ENCODE measurements around the gene ANKRD6.
A peak's percentile ranks its signal among the peaks of the same experiment; 100 is the strongest.
"Not testable (repeated sequence)": the region's sequence is repeated elsewhere in the genome, so short reads cannot be mapped to it uniquely, and the experiment has no call there.

Gene ANKRD6

DNA sequence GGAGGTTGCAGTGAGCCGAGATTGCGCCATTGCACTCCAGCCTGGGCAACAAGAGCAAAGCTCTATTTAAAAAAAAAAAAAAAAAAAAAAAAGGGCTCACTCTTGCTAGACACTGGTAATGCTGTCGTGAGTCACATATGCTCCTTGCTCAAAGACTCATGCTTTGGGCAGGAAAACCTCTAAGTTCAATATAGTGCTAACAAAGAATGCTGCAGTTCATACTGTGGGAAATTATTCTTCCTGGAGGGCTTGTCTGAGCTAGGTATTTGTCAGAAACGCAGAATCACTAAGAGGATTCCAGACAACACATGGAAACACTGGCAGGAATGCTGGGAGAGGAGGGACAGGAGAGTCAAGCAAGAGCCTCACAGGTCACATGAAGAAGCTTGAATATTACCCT, 207.9 kb downstream of the ANKRD6 start:
- no peaks in the 10 kb centered on the region for H3K9me3 ChIP-seq (replicated peaks in 1 of 2; ENCODE audit: control insufficient read depth in 2 of 2, insufficient read depth in 1 of 2, low read depth in 1 of 2, low read length in 2 of 2)

GRCh38 chr6:89641581-89641980, 208.6 kb downstream of the ANKRD6 start:
- H3K36me3 ChIP-seq (replicated peaks in 1 of 2; ENCODE audit: control insufficient read depth in 2 of 2, insufficient read depth in 2 of 2, low read length in 2 of 2) = peaks cover 6 to 66% of the 10 kb centered on the region in 2 donors
- H4K91ac ChIP-seq (ENCODE audit: low read depth, low read length, poor library complexity); H3K4me2 ChIP-seq (ENCODE audit: insufficient read depth, low read length, poor library complexity, severe bottlenecking); H3K27me3 ChIP-seq (ENCODE audit: control insufficient read depth in 3 of 3, insufficient read depth in 3 of 3, low read depth in 1 of 3, low read length in 3 of 3); H2BK5ac ChIP-seq (ENCODE audit: low read length); H3K4ac ChIP-seq (ENCODE audit: low read length); H2AK5ac ChIP-seq (ENCODE audit: low read depth, low read length); H3K4me3 ChIP-seq (ENCODE audit: low read length in 2 of 2); H3K27ac ChIP-seq (replicated peaks; ENCODE audit: low read length); H2BK15ac ChIP-seq (ENCODE audit: low read length); DNase-seq (ENCODE audit: low spot score); H4K8ac ChIP-seq (ENCODE audit: low read depth, low read length); H3K79me1 ChIP-seq (ENCODE audit: low read depth, low read length); H2AFZ ChIP-seq (ENCODE audit: low read length); H2BK12ac ChIP-seq (ENCODE audit: low read length); H3K14ac ChIP-seq (ENCODE audit: low read length); H3K9me3 ChIP-seq (replicated peaks in 1 of 2; ENCODE audit: control insufficient read depth in 2 of 2, insufficient read depth in 1 of 2, low read depth in 1 of 2, low read length in 2 of 2); H3K9ac ChIP-seq (ENCODE audit: low read depth, low read length, poor library complexity); H3K23ac ChIP-seq (ENCODE audit: low read depth, low read length, poor library complexity); H2BK120ac ChIP-seq (ENCODE audit: low read depth, low read length); H3K18ac ChIP-seq (ENCODE audit: low read length): not testable (repeated sequence)
- WGBS, 2 donors (ENCODE audit: extremely low coverage in 2 of 2, insufficient read length in 2 of 2, insufficient replicate concordance in 1 of 2) = no CpG with 5 or more reads among the region's 3 CpGs
- peaks cover 10 to 12% of the 10 kb centered on the region in 2 donors for H3K4me1 ChIP-seq (ENCODE audit: control insufficient read depth in 2 of 2, insufficient read depth in 1 of 2, low read depth in 1 of 2, low read length in 2 of 2)

More for the DNA sequence above, 207.9 kb downstream of the ANKRD6 start:
- no peak overlapping the region for H2AFZ ChIP-seq (ENCODE audit: low read length)
- peaks cover 10 to 12% of the 10 kb centered on the region in 2 donors for H3K4me1 ChIP-seq (ENCODE audit: control insufficient read depth in 2 of 2, insufficient read depth in 1 of 2, low read depth in 1 of 2, low read length in 2 of 2)
- no peak overlapping the region for H2AK5ac ChIP-seq (ENCODE audit: low read depth, low read length)
- WGBS, 2 donors (ENCODE audit: extremely low coverage in 2 of 2, insufficient read length in 2 of 2, insufficient replicate concordance in 1 of 2) = no CpG with 5 or more reads among the region's 4 CpGs
- no peak overlapping the region for H3K18ac ChIP-seq (ENCODE audit: low read length)
- H3K23ac ChIP-seq (ENCODE audit: low read depth, low read length, poor library complexity) = no peak overlapping the region
- no peaks in the 10 kb centered on the region for H3K79me1 ChIP-seq (ENCODE audit: low read depth, low read length)
- peaks cover 6 to 66% of the 10 kb centered on the region in 2 donors for H3K36me3 ChIP-seq (replicated peaks in 1 of 2; ENCODE audit: control insufficient read depth in 2 of 2, insufficient read depth in 2 of 2, low read length in 2 of 2)
- H3K4me2 ChIP-seq (ENCODE audit: insufficient read depth, low read length, poor library complexity, severe bottlenecking) = no peak overlapping the region
- H3K4me3 ChIP-seq (ENCODE audit: low read length in 2 of 2) = no peak overlapping the region
- H2BK15ac ChIP-seq (ENCODE audit: low read length) = no peak overlapping the region
- H2BK12ac ChIP-seq (ENCODE audit: low read length) = no peak overlapping the region
- DNase-seq (ENCODE audit: low spot score) = no peak
- no peak overlapping the region for H3K27ac ChIP-seq (replicated peaks; ENCODE audit: low read length)
- no peak overlapping the region for H4K91ac ChIP-seq (ENCODE audit: low read depth, low read length, poor library complexity)
- H3K4ac ChIP-seq (ENCODE audit: low read length) = no peak overlapping the region
- no peaks in the 10 kb centered on the region for H3K27me3 ChIP-seq (ENCODE audit: control insufficient read depth in 3 of 3, insufficient read depth in 3 of 3, low read depth in 1 of 3, low read length in 3 of 3)
- no peak overlapping the region for H2BK120ac ChIP-seq (ENCODE audit: low read depth, low read length)
- H3K9ac ChIP-seq (ENCODE audit: low read depth, low read length, poor library complexity) = no peak overlapping the region
- H3K14ac ChIP-seq (ENCODE audit: low read length) = no peak overlapping the region
- no peak overlapping the region for H4K8ac ChIP-seq (ENCODE audit: low read depth, low read length)
- H2BK5ac ChIP-seq (ENCODE audit: low read length) = no peak overlapping the region

- Histone ChIP-seq H2BK12ac (ENCODE audit: low read length) (no peak overlapping the region), H2BK5ac (ENCODE audit: low read length) (no peak overlapping the region), H2AFZ (ENCODE audit: low read length) (no peak overlapping the region), H3K18ac (ENCODE audit: low read length) (no peak overlapping the region), H3K4me3 (ENCODE audit: low read length in 2 of 2) (no peak overlapping the region), H4K8ac (ENCODE audit: low read depth, low read length) (no peak overlapping the region), H3K4me1 (ENCODE audit: control insufficient read depth in 2 of 2, insufficient read depth in 1 of 2, low read depth in 1 of 2, low read length in 2 of 2) (peaks cover 8% of the 10 kb centered on the region in 2 donors), H3K79me1 (ENCODE audit: low read depth, low read length) (no peaks in the 10 kb centered on the region), H3K4ac (ENCODE audit: low read length) (no peak overlapping the region), H4K91ac (ENCODE audit: low read depth, low read length, poor library complexity) (no peak overlapping the region), H2AK5ac (ENCODE audit: low read depth, low read length) (no peak overlapping the region), H3K36me3 (replicated peaks in 1 of 2; ENCODE audit: control insufficient read depth in 2 of 2, insufficient read depth in 2 of 2, low read length in 2 of 2) (peaks cover 15 to 69% of the 10 kb centered on the region in 2 donors), H3K9ac (ENCODE audit: low read depth, low read length, poor library complexity) (no peak overlapping the region), H2BK15ac (ENCODE audit: low read length) (no peak overlapping the region), H3K9me3 (replicated peaks in 1 of 2; ENCODE audit: control insufficient read depth in 2 of 2, insufficient read depth in 1 of 2, low read depth in 1 of 2, low read length in 2 of 2) (no peaks in the 10 kb centered on the region), H3K23ac (ENCODE audit: low read depth, low read length, poor library complexity) (no peak overlapping the region), H3K14ac (ENCODE audit: low read length) (no peak overlapping the region), H3K27ac (replicated peaks; ENCODE audit: low read length) (no peak overlapping the region), H3K27me3 (ENCODE audit: control insufficient read depth in 3 of 3, insufficient read depth in 3 of 3, low read depth in 1 of 3, low read length in 3 of 3) (no peaks in the 10 kb centered on the region), H2BK120ac (ENCODE audit: low read depth, low read length) (no peak overlapping the region), H3K4me2 (ENCODE audit: insufficient read depth, low read length, poor library complexity, severe bottlenecking) (no peak overlapping the region)
- no peak for DNase-seq (ENCODE audit: low spot score)
- WGBS, 2 donors (ENCODE audit: extremely low coverage in 2 of 2, insufficient read length in 2 of 2, insufficient replicate concordance in 1 of 2) = no CpG with 5 or more reads among the region's 3 CpGs
Measured at GRCh38 chr6:89642956-89643355, 210.0 kb downstream of the ANKRD6 start.

GRCh38 chr6:89643406-89643805, 210.5 kb downstream of the ANKRD6 start:
- H3K23ac ChIP-seq (ENCODE audit: low read depth, low read length, poor library complexity) = no peak overlapping the region
- peaks cover 17 to 73% of the 10 kb centered on the region in 2 donors for H3K36me3 ChIP-seq (replicated peaks in 1 of 2; ENCODE audit: control insufficient read depth in 2 of 2, insufficient read depth in 2 of 2, low read length in 2 of 2)
- no peak overlapping the region for H2BK12ac ChIP-seq (ENCODE audit: low read length)
- no peaks in the 10 kb centered on the region for H3K27me3 ChIP-seq (ENCODE audit: control insufficient read depth in 3 of 3, insufficient read depth in 3 of 3, low read depth in 1 of 3, low read length in 3 of 3)
- H3K9me3 ChIP-seq (replicated peaks in 1 of 2; ENCODE audit: control insufficient read depth in 2 of 2, insufficient read depth in 1 of 2, low read depth in 1 of 2, low read length in 2 of 2) = no peaks in the 10 kb centered on the region
- H2BK5ac ChIP-seq (ENCODE audit: low read length) = no peak overlapping the region
- H2BK120ac ChIP-seq (ENCODE audit: low read depth, low read length) = no peak overlapping the region
- H3K9ac ChIP-seq (ENCODE audit: low read depth, low read length, poor library complexity) = no peak overlapping the region
- H3K79me1 ChIP-seq (ENCODE audit: low read depth, low read length) = no peaks in the 10 kb centered on the region
- H3K4me2 ChIP-seq (ENCODE audit: insufficient read depth, low read length, poor library complexity, severe bottlenecking) = no peak overlapping the region
- H3K4ac ChIP-seq (ENCODE audit: low read length) = no peak overlapping the region
- H3K18ac ChIP-seq (ENCODE audit: low read length) = no peak overlapping the region
- no peak overlapping the region for H3K27ac ChIP-seq (replicated peaks; ENCODE audit: low read length)
- peak; percentile 23 for DNase-seq (ENCODE audit: low spot score)
- H3K4me3 ChIP-seq (ENCODE audit: low read length in 2 of 2) = no peak overlapping the region
- no peak overlapping the region for H2AFZ ChIP-seq (ENCODE audit: low read length)
- H2AK5ac ChIP-seq (ENCODE audit: low read depth, low read length) = no peak overlapping the region
- H3K4me1 ChIP-seq (ENCODE audit: control insufficient read depth in 2 of 2, insufficient read depth in 1 of 2, low read depth in 1 of 2, low read length in 2 of 2) = peaks cover 7 to 8% of the 10 kb centered on the region in 2 donors
- no peak overlapping the region for H3K14ac ChIP-seq (ENCODE audit: low read length)
- WGBS, 2 donors (ENCODE audit: extremely low coverage in 2 of 2, insufficient read length in 2 of 2, insufficient replicate concordance in 1 of 2) = no CpG with 5 or more reads among the region's 3 CpGs
- no peak overlapping the region for H4K8ac ChIP-seq (ENCODE audit: low read depth, low read length)
- no peak overlapping the region for H2BK15ac ChIP-seq (ENCODE audit: low read length)
- H4K91ac ChIP-seq (ENCODE audit: low read depth, low read length, poor library complexity) = no peak overlapping the region
